CD4-positive, alpha-beta T cell treated with Interferon gamma for 1 hour (primary cell): Measurements from ENCODE around the gene KCNN2.
"Not testable (repeated sequence)": the region's sequence is repeated elsewhere in the genome, so short reads cannot be mapped to it uniquely, and the experiment has no call there.

Experiments
- DNase-seq: peaks from one replicate; pipeline ENCODE4 v3.0.0-alpha.2; 2020

Gene KCNN2

DNA sequence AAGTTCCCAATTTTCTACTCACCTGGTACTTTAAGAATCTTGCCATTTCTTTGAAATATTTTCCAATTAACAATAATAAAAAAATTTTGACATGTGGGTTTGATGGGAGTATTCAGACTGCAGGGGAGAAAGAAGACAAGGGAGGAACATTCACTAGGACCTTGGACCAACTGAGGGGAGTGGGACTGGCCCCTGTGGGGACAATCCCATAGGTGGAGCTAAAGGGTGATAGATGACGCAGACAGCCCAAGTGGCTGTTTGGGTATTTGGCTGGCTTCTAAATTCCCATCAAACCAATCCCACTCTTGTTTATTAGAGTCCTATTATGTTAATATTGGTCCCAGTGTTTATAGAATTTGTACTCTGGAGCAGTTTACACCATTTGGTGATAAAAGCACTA is 65.3 kb downstream of the KCNN2 start:
- no peak for DNase-seq

GRCh38 chr5:114430532-114430931 is 68.7 kb downstream of the KCNN2 start:
- DNase-seq: no peak

- DNase-seq: not testable (repeated sequence)
Measured at GRCh38 chr5:114432684-114433083, 70.8 kb downstream of the KCNN2 start.

DNA sequence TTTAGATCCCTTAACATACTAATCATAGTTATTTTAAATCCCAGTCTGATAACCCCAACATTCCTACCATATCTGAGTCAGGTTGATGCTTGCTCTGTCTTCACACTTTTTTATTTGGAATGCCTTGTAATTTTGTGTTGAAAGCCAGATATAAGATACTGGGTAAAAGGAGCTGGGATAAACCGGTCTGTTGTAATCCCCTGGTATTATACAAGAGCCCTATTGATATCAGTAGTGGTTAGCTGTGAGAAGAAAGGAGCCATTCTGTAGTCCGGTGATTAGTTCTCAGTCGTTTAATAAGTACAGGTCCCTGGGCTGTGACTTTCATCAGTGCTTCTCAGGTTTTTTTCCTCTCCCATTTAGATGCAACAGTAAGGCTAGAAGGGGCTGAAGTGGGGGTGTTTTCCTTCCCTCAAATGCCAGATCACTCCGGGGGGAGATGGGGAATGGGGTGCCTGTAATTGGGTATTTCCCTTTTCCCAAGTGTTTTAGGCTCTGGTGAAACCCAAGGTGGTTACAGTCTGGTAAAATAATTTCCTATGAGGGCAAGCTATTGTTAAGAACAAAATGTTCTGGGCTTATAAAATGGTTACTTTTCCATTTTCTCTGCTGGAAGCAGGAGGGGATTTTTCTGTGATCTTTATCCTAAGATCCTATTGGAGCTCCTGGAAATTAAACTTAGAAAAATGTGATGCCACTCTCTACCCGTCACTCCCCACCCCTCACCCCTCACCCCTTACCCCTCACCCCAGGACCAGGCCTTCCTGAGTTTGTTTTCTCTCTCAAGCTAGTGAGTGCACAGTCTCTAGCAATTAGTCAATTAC is 72.7 kb downstream of the KCNN2 start:
- no peak for DNase-seq

DNA sequence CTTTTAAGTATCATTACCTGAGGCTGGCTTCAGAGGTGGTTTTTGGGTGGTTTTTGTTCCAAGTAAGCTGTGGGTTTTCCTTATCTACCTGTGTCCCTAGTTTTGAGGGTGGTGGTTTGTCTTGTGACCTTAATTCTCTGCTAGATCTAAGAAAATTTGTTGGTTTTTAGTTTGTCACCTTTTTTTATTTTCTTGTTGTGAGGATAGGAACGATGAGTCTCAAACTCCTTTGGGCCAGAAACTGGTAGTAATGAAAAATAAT is 73.3 kb downstream of the KCNN2 start:
- no peak for DNase-seq

GRCh38 chr5:114435885-114436299 is 74.0 kb downstream of the KCNN2 start:
- no peak for DNase-seq

DNA sequence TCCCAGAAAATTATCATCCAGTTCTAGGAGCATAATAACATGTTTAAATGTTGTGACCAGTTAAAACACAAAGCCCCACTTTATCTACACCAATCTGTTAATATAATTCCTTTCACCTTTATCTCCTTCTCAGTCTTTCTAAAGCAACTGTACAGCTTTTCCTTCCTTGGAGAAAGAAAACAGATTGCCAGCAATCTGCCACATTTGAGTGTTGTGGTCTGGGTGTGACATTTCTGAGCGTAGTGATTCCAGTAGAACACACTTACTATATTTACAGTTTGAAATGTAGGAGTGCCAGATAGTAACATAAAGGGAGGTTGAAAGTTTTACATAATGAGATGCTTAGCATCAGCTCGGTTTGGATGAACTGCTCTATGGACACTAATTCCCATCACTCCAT is 76.1 kb downstream of the KCNN2 start:
- DNase-seq: no peak

DNA sequence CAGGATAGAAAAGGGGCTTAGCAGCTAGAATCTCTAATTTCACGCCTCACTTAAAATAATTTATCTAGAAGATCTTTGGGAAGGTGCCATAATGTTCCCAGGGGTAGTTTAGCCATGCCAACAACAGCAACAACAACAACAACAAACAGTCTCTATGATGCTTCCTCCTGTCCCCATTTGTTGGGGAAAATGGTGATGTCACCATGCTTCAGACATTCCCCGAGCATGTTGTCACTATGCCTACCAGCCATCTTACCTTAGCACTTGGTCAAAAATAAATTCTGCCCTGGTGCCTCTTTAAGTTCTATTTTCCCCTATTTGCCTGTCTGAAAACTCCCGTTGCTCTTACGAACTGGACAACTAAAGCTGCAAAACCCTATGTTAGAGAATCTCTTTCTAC is 76.6 kb downstream of the KCNN2 start:
- DNase-seq: no peak

- DNase-seq: no peak
Measured at GRCh38 chr5:114447084-114447773, 85.4 kb downstream of the KCNN2 start.

- no peak for DNase-seq
Measured at GRCh38 chr5:114448481-114448880, 86.6 kb downstream of the KCNN2 start.

DNA sequence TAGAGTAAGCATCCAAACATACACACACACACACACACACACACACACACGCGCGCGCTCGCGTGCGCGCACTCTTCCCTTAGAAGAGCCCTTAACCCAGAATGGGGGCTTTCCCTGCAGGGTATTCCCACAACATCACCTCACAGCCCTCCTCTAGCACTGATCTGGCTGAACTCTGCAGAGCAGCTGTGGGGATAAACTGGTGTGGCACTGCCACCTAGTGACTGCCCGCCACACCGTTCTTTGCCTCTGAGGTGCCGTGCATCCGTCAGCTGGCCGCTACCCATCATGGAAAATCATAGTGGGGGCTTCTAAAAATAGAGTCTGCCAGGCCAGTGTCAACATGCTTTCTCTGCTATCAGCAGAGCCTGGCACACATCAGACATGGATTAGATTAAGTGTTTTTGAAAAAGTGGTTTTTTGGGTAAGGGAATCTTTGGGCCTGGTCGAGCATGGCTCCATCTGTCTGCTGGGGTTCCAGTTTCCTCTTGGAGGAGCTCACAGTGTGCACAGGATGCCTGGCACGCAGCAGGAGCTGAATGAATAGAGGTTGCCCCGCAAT is 88.1 kb downstream of the KCNN2 start:
- DNase-seq: peak; percentile 12

DNA sequence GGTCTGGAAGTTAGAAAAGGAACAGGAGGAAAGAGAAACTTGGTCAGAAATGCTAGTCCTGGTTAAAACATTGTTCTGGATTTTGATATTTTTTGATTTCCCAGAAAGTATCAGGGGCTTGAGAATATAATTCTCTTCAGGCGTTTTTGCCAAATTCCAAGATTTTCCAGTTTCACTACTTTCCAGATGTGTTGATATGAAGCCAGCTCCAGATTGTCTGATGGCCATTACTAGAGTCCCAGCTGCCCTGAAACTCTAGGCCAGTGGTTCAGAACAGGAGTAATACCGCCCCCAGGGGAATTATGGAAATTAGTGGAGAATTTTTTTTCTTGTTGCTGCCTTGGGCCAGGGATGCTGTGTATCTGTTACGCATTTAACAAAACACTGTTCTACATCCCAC is 88.6 kb downstream of the KCNN2 start:
- DNase-seq: no peak

GRCh38 chr5:114458726-114459125 is 96.9 kb downstream of the KCNN2 start:
- DNase-seq: no peak

GRCh38 chr5:114467171-114467570 is 105.3 kb downstream of the KCNN2 start:
- DNase-seq: no peak

GRCh38 chr5:114467729-114468128 is 105.9 kb downstream of the KCNN2 start:
- DNase-seq: no peak

- no peak for DNase-seq
Measured at GRCh38 chr5:114469372-114469771, 107.5 kb downstream of the KCNN2 start.

GRCh38 chr5:114471529-114471928 is 109.7 kb downstream of the KCNN2 start:
- DNase-seq: no peak

GRCh38 chr5:114473541-114473940 is 111.7 kb downstream of the KCNN2 start:
- DNase-seq: no peak

DNA sequence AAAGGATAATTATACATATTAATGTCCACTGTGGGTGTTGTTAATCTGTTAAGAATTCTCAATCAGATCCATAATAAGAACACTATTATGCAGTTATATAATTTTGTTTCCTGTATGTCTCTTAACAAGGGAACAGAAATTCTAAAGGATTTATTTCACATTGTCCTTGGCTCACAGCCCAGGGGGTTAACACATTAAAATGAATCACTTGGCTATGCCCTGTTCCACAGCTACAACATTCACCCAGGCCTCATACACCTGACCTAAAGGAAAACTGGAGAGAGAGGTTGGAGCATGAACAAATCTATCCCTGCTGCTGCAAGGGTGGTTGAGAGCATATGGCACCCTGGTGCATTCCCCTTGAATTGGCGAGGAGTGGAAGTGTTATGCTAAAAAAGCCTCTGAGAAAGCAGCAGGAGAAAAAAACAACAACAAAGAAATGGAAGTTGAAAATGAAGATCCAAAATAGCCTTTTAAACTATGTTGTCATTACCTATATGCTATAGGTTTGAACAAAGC is 116.0 kb downstream of the KCNN2 start:
- DNase-seq: no peak

DNA sequence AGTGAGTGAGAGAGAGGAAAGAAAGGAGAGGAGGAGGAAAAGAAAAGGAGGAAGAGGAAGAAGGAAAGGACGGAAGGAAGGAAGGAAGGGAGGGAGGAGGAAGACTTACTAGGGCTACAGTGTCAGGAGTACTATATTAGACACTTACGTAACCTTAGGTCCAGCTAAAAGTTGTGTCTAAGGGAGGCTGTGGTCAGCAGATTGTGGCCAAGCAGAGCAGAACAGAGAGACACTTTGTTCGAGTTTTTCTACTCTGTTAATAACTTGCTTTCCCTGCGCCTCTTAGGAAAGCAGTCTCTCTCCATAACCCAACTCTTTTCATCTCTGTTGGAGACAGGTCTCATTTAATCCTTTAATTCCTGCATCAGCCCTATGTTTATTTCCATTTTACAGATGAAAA is 138.9 kb downstream of the KCNN2 start:
- DNase-seq: no peak

GRCh38 chr5:114504560-114504959 is 142.7 kb downstream of the KCNN2 start:
- no peak for DNase-seq

- DNase-seq: no peak
Measured at GRCh38 chr5:114524221-114524620, 162.4 kb downstream of the KCNN2 start.

DNA sequence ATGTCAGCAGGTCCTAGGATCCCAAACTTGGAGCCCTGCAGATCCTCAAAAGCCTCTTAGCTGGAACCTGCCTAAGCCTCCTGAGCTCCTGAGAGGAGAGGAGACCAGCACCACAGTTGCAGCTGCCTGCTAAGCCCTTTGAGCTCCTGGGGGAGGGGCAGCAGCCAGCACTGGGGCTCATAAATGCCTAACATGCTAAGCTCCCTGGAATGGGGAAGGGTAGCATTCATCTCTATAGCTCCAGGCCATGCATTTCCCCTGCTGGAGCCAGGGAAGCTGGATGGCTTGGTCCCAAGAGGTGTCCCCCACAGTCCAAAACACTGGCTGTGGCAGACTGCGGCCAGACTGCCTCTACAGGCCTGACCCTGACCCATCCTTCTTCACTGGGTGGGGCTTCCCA is 182.7 kb downstream of the KCNN2 start:
- DNase-seq: no peak
